HG03135 (cell line): ENCODE results near the gene RTKN.
"Not testable (repeated sequence)": the region's sequence is repeated elsewhere in the genome, so short reads cannot be mapped to it uniquely, and the experiment has no call there.

Experiments
- ATAC-seq: cut with Tn5 transposase; IDR thresholded peaks from one replicate; pipeline ENCODE4 v1.9.1; 2021; ENCODE audit warnings: mild to moderate bottlenecking, moderate library complexity; ENCODE audit not compliant: unreplicated experiment

Gene RTKN

GRCh38 chr2:74420443-74421103 lies 21.2 kb downstream of the RTKN start:
- ATAC-seq, result not testable (repeated sequence)

DNA sequence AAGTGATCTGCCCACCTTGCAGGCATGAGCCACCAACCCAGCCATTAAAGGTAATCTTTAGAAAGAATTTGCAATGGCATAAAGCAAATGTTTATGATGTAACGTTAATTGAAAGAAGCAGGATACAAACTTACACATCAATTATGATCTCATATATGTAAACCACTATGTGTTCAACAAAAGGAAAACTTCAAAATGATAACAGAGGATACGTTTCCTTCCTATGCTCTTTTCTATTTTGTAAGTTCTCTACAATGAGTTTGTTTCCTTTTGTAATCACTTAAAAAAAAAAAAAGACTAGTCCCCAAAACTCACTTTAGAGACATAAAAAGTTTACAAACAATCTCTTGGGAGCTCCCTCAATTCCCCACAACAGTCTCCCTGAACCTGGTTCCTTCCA lies 21.7 kb downstream of the RTKN start:
- no peak for ATAC-seq

- ATAC-seq, result no peak
Measured at GRCh38 chr2:74419345-74419744, 22.4 kb downstream of the RTKN start.

DNA sequence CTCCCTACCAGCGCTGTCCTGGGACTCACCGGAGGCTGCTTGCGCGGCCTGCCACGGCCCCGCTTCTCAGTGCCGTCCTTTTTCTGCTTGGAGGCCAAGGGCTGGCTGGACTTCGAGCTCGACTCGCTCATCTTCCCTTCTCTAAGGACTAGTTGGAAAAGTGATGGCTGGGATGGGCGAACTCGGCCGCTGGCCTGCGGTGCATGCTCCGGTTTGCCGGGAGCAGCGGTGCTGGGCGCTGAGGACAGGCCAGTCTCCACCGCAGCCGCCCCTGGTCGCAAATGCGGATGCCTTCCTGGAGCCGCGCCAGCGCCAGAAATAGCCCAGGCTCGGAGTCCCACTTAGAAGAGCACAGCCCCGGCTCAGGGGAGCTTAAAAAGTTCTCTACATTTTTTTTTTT lies 23.4 kb downstream of the RTKN start:
- no peak for ATAC-seq

DNA sequence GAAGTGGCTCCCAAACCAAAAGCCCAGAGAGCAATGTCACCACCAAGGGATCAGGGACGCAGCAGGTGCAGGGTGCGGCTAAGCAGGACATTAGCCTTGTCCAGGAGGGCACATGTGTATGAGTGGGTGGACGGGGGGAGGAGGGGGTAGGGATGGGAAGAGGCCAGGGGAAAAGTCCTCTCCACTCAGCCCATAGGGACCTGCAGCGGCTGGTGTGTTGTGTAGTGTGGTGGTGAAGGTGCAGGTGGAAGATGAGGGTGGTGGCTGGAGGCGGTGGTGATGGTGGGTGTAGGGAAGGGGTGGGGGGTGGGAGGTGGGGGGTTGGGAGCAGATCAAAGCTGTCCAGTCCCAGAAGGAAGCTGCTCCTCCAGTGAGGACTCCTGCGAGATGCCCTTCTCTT lies 24.0 kb downstream of the RTKN start:
- ATAC-seq, result no peak

DNA sequence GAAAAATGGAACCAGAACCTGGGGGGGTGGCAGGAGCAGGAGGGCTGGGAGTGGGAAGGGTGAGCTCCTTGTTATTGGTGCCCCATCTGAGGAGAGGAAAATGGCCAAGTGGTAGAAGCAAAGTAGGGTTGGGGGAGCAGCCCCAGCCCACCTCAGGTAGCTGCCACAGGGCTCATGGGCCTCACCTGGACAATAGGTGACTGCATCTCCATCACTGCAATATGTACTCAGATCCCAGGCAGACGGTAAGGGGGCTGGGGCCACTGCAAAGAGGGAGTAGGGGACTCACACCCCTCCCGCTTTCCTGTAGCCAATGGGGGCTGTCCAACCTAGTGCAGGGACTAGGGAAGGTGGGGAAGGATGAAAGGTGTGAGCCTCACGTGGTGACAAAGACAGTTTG lies 24.5 kb downstream of the RTKN start:
- ATAC-seq, result no peak

- no peak for ATAC-seq
Measured at GRCh38 chr2:74416778-74417177, 25.0 kb downstream of the RTKN start.

DNA sequence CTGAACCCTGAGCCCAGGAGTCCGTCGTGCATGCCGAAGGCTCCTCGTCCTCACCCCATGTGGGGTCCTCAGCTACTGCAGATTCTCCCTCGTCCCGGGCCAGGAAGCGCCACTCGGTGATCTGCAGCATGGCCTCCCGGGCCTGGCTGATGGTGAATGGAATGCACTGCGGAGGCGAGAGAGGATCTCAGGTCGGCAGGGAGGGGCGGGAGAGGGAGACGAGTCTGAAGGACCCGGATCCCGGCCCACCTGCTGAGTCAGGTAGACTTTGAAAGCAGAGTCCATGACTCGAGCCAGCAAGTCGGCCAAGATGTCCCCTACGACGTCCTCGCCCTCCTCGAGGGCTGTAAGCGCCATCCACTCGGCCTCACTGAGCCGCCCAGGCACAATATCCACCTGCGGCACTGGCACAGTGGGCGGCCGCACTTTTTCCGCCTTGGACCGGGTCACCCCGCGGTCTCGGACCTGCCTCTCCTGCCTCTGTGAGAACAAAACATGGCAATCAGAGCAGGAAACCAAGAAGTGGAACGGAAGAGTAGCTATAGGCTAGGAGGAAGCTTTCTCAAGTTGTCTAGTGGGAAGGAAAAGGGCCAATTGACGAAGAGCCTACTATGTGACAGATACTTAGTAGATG lies 25.9 kb downstream of the RTKN start:
- no peak for ATAC-seq

- no peak for ATAC-seq
Measured at GRCh38 chr2:74414881-74415761, 26.6 kb downstream of the RTKN start.

GRCh38 chr2:74414441-74414840 lies 27.3 kb downstream of the RTKN start:
- ATAC-seq, result no peak

GRCh38 chr2:74413001-74413698 lies 28.6 kb downstream of the RTKN start:
- no peak for ATAC-seq

DNA sequence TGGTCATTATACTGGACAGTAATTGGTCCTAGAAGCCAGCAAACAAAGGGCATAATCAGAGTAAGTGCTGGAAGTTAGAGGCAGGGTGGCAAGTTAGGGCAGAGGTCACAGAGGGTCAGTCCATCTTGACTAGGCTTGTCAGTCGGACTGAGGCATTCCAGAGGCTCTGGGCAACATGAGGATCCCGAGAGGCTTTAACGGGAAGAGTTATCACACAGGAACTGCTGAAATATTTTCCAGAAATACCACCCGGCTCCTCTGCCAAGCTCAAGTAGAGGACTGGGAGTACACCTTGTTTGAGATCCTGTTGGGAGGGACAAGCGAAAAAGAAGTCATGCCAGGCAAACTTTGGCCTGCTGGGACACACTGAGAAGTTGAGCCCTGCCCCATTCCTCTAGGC lies 34.1 kb downstream of the RTKN start:
- no peak for ATAC-seq

DNA sequence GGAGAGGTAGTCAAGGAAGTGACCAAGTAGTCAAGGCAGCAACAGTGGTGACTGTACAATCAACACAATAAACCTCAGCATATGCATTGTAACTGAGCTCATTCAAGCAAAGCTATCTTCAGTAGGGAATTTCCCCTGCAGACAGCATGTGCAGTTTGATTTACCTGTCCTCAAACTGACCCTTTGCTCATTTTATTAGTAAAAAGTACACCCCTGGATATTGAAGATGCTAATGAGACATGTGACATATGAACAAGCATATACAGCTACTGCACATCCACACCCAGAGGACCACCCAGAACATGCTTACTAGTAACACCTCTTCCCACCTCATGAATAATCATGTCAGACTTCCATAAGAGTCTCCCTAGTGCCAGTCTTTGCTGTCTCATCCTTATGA lies 35.7 kb downstream of the RTKN start:
- peak; percentile 60 for ATAC-seq

DNA sequence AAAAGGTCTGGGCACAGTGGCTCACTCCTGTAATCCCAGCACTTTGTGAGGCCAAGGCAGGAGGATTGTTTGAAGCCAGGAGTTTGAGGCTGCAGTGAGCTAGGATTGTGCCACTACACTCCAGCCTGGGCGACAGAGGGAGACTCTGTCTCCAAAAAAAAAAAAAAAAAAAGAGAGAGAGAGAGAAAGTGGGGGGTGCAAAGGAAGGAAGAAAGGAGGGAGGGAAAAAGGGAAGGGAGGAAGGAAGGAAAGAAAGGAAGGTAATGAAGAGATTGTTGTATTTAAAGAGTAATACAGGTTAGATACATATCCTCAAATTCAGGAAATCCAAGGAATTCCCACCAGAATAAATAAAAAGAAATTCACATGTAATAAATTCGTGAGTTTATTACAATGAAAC lies 39.8 kb downstream of the RTKN start:
- ATAC-seq, result no peak

- ATAC-seq, result no peak
Measured at GRCh38 chr2:74399785-74400184, 42.0 kb downstream of the RTKN start.

DNA sequence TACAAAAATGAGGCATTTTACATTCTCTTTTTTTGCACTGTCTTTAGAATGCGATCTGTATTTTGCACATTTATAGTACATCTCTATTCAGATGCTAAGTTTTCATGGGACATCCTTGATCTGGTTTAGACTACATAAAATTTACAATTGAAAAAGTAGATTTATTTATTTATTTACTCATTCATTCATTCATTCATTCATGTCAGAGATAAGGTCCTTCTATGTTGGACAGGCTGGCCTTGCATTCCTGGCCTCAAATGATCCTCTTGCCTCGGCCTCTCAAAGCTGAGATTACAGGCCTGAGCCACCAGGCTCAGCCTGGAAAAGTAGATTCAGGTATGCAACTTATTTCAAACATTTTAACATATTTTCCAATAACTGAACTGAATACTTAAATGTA lies 45.6 kb downstream of the RTKN start:
- no peak for ATAC-seq

DNA sequence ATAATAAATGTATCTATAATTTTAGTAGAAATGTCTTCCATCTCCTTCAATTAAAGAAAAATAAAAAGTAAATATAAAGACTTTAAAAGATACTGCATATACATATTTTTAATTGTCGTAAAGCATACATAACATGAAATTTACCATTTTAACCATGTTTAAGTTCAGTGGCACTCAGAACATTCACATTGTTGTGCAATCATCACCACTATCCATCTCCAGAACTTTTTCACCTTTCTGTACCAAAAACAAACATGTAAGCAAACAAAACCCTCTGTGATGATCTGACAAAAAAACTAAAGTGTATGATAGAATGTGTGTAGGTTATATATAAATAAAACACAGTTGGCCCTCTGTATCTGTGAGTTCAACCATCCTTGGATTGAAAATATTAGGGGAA lies 48.2 kb downstream of the RTKN start:
- no peak for ATAC-seq

DNA sequence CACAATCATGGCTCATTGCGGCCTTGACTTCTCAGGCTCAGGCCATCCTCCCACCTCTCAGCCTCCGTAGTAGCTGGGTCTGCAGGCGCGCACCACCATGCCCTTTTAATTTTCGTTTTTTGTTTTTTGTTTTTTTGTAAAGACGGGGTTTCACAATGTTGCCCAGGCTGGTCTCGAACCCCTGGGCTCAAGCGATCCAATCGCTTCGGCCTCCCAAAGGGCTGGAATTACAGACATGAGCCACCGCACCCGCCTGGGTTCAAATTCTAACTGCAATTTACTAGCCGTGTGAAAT lies 49.3 kb downstream of the RTKN start:
- ATAC-seq, result no peak

DNA sequence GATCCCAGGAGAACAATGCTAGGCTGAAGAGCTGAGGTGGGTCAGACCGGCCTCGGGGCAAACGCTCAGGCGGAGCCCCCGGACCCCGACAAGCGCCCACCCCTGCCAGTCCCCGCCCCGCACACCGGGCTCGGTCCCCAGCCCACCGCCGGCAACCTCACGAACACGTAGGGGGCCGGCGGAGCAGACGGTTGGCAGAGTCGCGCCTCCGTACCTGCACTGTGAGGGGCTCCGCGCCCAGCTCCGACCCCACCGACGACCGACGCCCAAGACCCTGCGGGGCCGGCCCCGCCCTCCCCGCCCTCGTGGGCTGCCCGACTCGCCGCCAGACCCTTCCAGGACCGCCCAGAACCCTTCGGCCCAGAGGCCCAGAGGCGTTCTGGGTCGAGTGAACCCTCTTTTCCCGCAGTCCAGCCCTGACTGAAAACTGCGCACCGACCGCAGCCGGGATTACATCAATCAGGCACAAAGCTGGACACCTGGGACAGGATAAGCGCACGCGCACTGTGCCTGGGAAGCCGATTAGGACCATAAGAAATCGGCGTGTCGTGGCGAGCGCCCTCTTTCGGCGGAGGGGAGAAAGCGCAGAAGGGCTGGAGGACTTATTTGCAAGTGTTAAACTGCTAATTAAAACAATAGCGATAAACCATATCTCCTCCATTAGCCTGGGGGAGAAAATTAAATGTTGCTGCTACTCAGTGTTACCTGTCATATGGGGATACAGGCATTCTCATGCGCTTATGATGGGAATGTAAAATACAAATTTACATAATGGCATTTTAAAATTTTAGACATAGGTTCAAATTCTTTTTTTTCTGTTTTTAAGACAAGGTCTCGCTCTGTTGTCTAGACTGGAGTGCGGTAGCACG lies 49.9 kb downstream of the RTKN start:
- ATAC-seq, result peak; percentile 70

DNA sequence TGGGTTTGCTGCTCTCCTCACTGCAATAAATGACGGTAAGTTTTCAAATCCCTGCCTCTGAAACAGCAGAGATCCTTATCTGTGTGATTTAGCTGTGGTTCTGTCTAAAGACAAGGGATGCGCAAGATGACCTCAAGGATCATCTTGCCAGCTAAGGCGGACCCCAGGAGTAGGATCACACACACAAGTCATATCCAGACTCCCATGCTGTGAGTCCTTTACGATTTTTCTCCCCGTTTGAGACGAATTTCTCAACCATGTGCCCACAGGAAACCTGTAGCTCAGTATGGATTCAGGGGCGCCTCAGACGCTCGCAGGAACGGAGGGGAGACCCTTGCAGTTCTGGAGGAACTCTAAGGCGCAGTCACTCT lies 50.5 kb downstream of the RTKN start:
- no peak for ATAC-seq

DNA sequence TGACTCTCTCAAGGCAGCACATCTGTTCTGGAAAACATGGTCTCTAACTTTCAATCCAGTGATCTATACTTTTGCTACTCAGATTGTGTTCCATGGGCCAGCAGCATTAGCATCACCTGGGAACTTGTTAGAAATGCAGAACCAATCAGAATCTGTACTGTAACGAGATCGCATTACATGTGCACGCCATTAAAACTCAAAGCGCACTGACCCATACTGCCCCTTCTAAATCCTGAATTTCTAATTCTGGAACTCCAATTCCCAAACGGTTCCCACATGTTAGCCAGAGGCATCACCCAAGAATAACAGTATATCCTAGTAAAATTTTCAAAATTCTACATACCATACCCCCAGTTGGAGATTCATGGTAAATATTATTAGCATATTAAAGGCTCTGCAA lies 51.1 kb downstream of the RTKN start:
- ATAC-seq, result no peak
